ENCODE data around the gene PPP1CC. TPM values are rescaled to one million over a fixed set of nuclear protein-coding genes. Genes with fewer than 3 reads are reported as not detected.
"Not testable (repeated sequence)": the region's sequence is repeated elsewhere in the genome, so short reads cannot be mapped to it uniquely, and the experiment has no call there.

Gene PPP1CC
- 193 TPM for total RNA-seq
- long read RNA-seq, transcript PPP1CC-201 (7 exons, 2,559 nt): major isoform, 313 of 349 reads
- long read RNA-seq, transcript PPP1CC-202 (8 exons, 1,472 nt): minor isoform, 9 of 349 reads
- long read RNA-seq, partial matches to known transcripts: 2 of 349 reads
- long read RNA-seq, other reads (novel, unspliced or antisense): 20 of 349 reads

- peak; percentile 97 for DNase-seq
- intact Hi-C loops (cut with micrococcal nuclease): no loop called here
- peak; percentile 94 for ATAC-seq
Measured at GRCh38 chr12:110742718-110743570, at the start of gene PPP1CC. Gene PPP1CC (minus strand): TSS chr12:110742891. CDS start chr12:110742707, 184 bp downstream.

DNA sequence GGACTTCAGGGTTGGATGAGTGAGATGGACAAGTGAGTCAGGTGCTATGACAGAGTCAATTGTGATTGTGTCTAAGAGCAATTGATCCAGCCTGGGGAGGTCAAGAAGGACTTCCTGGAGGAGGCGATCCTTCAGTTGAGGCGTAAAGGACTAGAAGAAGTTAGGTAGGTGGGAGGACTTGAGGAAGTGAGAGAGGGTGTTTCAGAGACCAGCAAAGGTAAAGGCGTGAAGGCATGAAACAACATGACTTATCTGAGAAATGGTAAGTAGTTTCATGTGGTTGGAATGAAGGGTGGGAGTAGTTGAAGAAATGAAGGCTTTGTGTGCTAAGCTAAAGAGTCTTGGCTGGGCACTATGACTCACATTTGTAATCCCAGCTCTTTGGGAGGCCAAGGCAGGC, 48.9 kb upstream of the PPP1CC start:
- DNase-seq (no peak), ATAC-seq (no peak)
- intact Hi-C loops (cut with micrococcal nuclease): no loop called here

DNA sequence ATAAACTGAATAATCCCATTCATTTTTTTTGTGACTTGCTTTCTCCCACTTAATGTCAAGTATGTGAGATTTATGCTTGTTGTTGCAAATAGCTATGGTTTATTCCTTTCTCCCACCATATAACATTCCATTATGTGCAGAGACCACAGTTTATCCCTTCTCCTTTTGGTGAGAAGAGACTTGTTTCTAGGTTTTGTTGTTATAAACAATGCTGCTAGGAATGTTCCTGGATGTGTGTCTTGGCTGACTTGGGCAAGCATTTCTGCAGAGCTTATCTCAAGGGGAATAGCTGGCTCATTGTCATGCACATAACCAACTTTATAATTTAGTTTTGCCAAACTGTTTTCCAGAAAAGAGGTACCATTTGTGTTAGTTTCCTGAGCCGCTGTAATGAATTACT, 47.6 kb upstream of the PPP1CC start:
- DNase-seq (no peak), ATAC-seq (peak; percentile 58)
- intact Hi-C loops (cut with micrococcal nuclease): no loop called here

DNA sequence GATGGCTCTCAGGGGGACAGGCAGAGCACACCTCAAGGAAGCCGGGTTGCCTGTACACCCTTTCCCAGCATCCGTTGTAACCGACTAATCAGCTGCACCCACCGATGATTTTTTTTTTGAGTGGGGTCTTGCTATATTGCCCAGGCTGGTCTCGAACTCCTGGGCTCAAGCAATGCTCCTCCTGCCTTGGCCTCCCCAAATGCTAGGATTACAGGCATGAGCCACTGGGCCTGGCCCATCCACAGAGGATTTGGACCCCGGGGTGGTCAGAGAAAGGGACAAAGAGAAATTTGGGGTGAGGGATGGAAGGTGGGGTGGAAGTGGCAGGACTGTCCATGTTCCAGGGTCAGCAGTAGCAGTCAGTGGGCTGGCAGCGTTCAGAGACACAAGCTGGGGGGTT, 43.3 kb upstream of the PPP1CC start:
- DNase-seq (no peak), ATAC-seq (no peak)
- intact Hi-C loops (cut with micrococcal nuclease): no loop called here

DNA sequence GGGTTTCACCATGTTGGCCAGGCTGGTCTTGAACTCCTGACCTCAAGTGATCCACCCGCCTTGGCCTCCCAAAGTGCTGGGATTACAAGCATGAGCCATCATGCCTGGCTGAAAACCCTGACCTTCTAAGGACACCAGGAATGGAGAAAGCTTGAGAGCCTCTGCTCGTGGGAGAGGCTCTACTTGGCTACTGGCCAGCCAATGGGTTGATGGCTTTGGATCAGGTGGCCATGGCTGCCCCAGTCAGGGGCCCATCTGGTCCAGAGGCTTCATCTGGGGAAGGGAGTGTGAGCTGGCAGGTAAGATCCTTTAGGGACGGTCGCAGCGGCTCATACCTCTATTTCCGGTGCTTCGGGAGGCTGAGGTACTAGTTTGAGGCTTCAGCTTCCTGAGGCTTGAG, 42.5 kb upstream of the PPP1CC start:
- no peak for DNase-seq
- no peak for ATAC-seq
- intact Hi-C loops (cut with micrococcal nuclease): no loop called here

GRCh38 chr12:110782922-110783321, 40.2 kb upstream of the PPP1CC start:
- DNase-seq: no peak

DNA sequence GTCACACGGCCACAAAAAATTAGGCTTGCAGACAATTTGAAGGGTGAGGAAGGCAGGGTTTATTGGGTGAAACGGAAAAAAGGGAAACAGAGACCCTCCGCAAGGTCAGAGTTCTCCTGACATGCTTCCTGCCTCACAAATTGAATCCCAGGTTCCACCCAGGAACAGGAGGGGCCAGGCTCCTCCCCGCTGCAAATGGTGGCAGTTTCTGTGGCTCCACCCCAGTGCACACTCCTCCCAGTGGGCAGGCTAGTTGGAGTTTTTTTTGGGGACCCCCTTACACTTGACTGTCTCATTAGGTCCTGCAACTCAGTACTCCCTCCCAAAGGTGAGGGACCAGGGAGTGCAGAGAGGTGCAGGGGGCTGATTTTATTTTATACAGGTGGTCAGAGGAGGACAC, 39.4 kb upstream of the PPP1CC start:
- intact Hi-C loops (cut with micrococcal nuclease): no loop called here
- no peak for DNase-seq
- no peak for ATAC-seq

More at GRCh38 chr12:110782922-110783321, 40.2 kb upstream of the PPP1CC start:
- intact Hi-C loops (cut with micrococcal nuclease): no loop called here
- no peak for ATAC-seq

- DNase-seq (no peak), ATAC-seq (no peak)
- intact Hi-C loops (cut with micrococcal nuclease): no loop called here
Measured at GRCh38 chr12:110780448-110780847, 37.8 kb upstream of the PPP1CC start.

- intact Hi-C loops (cut with micrococcal nuclease): no loop called here
- no peak for ATAC-seq
- no peak for DNase-seq
Measured at GRCh38 chr12:110778833-110779577, 36.3 kb upstream of the PPP1CC start.

- no peak for ATAC-seq
- no peak for DNase-seq
- intact Hi-C loops (cut with micrococcal nuclease): no loop called here
Measured at GRCh38 chr12:110776410-110776809, 33.7 kb upstream of the PPP1CC start.

DNA sequence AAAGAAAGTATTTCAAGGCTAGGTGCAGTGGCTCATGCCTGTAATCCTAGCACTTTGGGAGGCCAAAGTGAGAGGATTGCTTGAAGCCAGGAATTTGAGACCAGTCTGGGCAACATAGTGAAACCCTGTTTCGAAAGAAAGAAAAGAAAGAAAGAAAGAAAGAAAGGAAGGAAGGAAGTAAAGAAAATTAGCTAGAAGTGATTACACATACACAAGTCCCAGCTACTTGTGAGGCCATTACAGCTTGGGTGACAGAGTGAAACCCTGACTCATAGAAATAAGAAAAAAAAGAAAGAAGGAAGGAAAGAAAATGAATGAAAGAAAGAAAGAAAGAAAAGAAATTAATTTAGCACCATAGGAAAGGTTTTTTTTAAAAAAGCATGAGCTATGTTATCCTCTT, 33.3 kb upstream of the PPP1CC start:
- ATAC-seq: no peak
- intact Hi-C loops (cut with micrococcal nuclease): no loop called here
- no peak for DNase-seq

- intact Hi-C loops (cut with micrococcal nuclease): no loop called here
- ATAC-seq (no peak), DNase-seq (no peak)
Measured at GRCh38 chr12:110774824-110775223, 32.1 kb upstream of the PPP1CC start.

DNA sequence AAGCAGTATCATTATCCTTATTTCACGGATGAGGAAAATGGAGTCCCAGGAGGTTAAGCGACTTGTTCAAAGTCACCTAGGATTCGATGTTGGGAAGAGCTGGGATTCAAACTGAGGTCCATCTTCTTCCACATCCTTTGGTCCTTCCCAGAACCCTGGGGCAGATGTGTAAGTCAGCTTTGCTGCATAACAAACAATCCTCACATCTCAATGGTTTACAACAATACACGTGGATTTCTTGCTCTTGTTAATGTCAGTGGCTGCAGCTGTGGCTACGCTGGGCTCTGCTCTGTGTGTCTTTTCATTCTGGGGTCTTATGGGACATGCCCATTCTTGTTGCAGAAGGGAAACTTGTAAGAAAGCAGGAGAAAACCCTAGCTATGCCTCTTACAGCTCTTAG, 26.3 kb upstream of the PPP1CC start:
- ATAC-seq (no peak), DNase-seq (no peak)
- intact Hi-C loops (cut with micrococcal nuclease): no loop called here

DNA sequence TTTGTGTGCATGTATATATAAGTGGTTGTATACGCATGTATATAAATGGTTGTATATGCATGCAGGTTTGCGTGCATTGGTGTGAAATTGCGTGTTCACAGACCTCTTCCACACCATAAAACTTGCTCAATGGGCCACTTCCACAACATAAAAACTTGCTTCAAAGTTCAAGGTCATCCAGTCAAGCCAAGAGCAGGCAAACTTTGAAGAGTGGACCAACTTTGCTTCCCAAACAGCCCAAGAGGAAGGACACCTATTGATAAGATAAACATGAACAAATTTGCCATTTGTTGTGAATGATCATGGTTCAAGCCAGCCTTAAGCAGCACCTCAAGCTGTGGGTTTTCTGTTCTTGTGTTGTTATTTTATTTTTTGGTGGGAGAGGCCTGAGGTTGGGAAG, 25.2 kb upstream of the PPP1CC start:
- ATAC-seq (no peak), DNase-seq (no peak)
- intact Hi-C loops (cut with micrococcal nuclease): no loop called here

- no peak for DNase-seq
- peak; percentile 22 for ATAC-seq
- intact Hi-C loops (cut with micrococcal nuclease): no loop called here
Measured at GRCh38 chr12:110766311-110767154, 23.8 kb upstream of the PPP1CC start.

- ATAC-seq; intact Hi-C loops (cut with micrococcal nuclease); DNase-seq: not testable (repeated sequence)
Measured at GRCh38 chr12:110765572-110765971, 22.9 kb upstream of the PPP1CC start.

GRCh38 chr12:110765111-110765510, 22.4 kb upstream of the PPP1CC start:
- DNase-seq (no peak), ATAC-seq (no peak)
- intact Hi-C loops (cut with micrococcal nuclease): no loop called here

- peak; percentile 22 for ATAC-seq
- intact Hi-C loops (cut with micrococcal nuclease): no loop called here
- no peak for DNase-seq
Measured at GRCh38 chr12:110763583-110763982, 20.9 kb upstream of the PPP1CC start.

DNA sequence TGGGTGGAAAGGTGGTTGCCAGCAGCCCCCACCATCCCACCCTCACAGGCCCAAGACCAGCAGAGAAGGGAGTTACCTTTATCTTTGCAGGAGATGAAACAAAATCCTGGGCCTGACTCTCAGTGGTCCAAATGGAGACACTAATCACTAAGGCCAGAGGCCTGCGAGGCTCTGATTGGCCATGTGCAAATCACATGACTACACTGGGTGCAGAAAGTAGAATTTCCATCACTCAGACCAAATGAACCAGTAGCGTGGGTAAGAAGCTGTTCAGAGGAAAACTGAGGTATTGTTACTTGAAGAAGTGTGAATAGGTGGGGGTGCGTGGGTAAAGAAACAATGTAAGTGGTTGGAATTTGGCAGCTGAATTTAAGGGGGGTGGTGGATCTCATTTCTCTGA, 20.2 kb upstream of the PPP1CC start:
- intact Hi-C loops (cut with micrococcal nuclease): no loop called here
- ATAC-seq (no peak), DNase-seq (no peak)

All from left ventricle myocardium superior (tissue), 1 donor.